ENCODE measurements around the gene BCL11A.

BCL11A gene

GRCh38 chr2:60487174-60487573, 66.3 kb downstream of the BCL11A start:
- Mint-ChIP-seq H3K4me3 (no peak overlapping the region), H3K36me3 (ENCODE audit: low read depth) (no peaks in the 10 kb centered on the region), H3K27me3 (no peaks in the 10 kb centered on the region), H3K9me3 (no peaks in the 10 kb centered on the region), H3K27ac (no peak overlapping the region), H3K4me1 (ENCODE audit: low read depth) (peaks cover 24% of the 10 kb centered on the region)

GRCh38 chr2:60486551-60486950, 66.9 kb downstream of the BCL11A start:
- H3K9me3 Mint-ChIP-seq = no peaks in the 10 kb centered on the region
- H3K4me1 Mint-ChIP-seq (ENCODE audit: low read depth) = peaks cover 30% of the 10 kb centered on the region
- H3K4me3 Mint-ChIP-seq = no peak overlapping the region
- H3K27me3 Mint-ChIP-seq = no peaks in the 10 kb centered on the region
- no peak overlapping the region for H3K27ac Mint-ChIP-seq
- H3K36me3 Mint-ChIP-seq (ENCODE audit: low read depth) = no peaks in the 10 kb centered on the region

GRCh38 chr2:60486067-60486466, 67.4 kb downstream of the BCL11A start:
- no peaks in the 10 kb centered on the region for H3K9me3 Mint-ChIP-seq
- peaks cover 35% of the 10 kb centered on the region for H3K4me1 Mint-ChIP-seq (ENCODE audit: low read depth)
- H3K4me3 Mint-ChIP-seq = no peak overlapping the region
- H3K27me3 Mint-ChIP-seq = no peaks in the 10 kb centered on the region
- no peaks in the 10 kb centered on the region for H3K36me3 Mint-ChIP-seq (ENCODE audit: low read depth)
- peak overlapping the region; percentile 74 for H3K27ac Mint-ChIP-seq

- no peaks in the 10 kb centered on the region for H3K9me3 Mint-ChIP-seq
- H3K4me3 Mint-ChIP-seq = no peak overlapping the region
- H3K27me3 Mint-ChIP-seq = no peaks in the 10 kb centered on the region
- H3K36me3 Mint-ChIP-seq (ENCODE audit: low read depth) = no peaks in the 10 kb centered on the region
- no peak overlapping the region for H3K27ac Mint-ChIP-seq
- peaks cover 35% of the 10 kb centered on the region for H3K4me1 Mint-ChIP-seq (ENCODE audit: low read depth)
These were observed 67.9 kb downstream of the BCL11A start for GRCh38 chr2:60485550-60485949.

GRCh38 chr2:60485055-60485454, 68.4 kb downstream of the BCL11A start:
- H3K9me3 Mint-ChIP-seq = no peaks in the 10 kb centered on the region
- peaks cover 35% of the 10 kb centered on the region for H3K4me1 Mint-ChIP-seq (ENCODE audit: low read depth)
- no peak overlapping the region for H3K4me3 Mint-ChIP-seq

GRCh38 chr2:60484133-60484645, 69.3 kb downstream of the BCL11A start:
- H3K4me3 Mint-ChIP-seq = no peak overlapping the region
- H3K36me3 Mint-ChIP-seq (ENCODE audit: low read depth) = no peaks in the 10 kb centered on the region
- H3K27ac Mint-ChIP-seq = peak overlapping the region; percentile 61
- peaks cover 35% of the 10 kb centered on the region for H3K4me1 Mint-ChIP-seq (ENCODE audit: low read depth)
- H3K27me3 Mint-ChIP-seq = no peaks in the 10 kb centered on the region
- no peaks in the 10 kb centered on the region for H3K9me3 Mint-ChIP-seq

More at GRCh38 chr2:60485055-60485454, 68.4 kb downstream of the BCL11A start:
- Mint-ChIP-seq H3K27me3 (no peaks in the 10 kb centered on the region), H3K36me3 (ENCODE audit: low read depth) (no peaks in the 10 kb centered on the region), H3K27ac (no peak overlapping the region)

GRCh38 chr2:60483401-60483800, 70.1 kb downstream of the BCL11A start:
- Mint-ChIP-seq H3K9me3 (no peaks in the 10 kb centered on the region), H3K36me3 (ENCODE audit: low read depth) (no peaks in the 10 kb centered on the region), H3K27me3 (no peaks in the 10 kb centered on the region), H3K27ac (peak overlapping the region; percentile 17), H3K4me3 (no peak overlapping the region), H3K4me1 (ENCODE audit: low read depth) (peaks cover 35% of the 10 kb centered on the region)

GRCh38 chr2:60482222-60482621, 71.2 kb downstream of the BCL11A start:
- Mint-ChIP-seq H3K27me3 (no peaks in the 10 kb centered on the region), H3K4me1 (ENCODE audit: low read depth) (peaks cover 29% of the 10 kb centered on the region), H3K9me3 (no peaks in the 10 kb centered on the region), H3K4me3 (no peak overlapping the region), H3K36me3 (ENCODE audit: low read depth) (no peaks in the 10 kb centered on the region), H3K27ac (peak overlapping the region; percentile 59)

- Mint-ChIP-seq H3K4me3 (no peak overlapping the region), H3K27me3 (no peaks in the 10 kb centered on the region), H3K36me3 (ENCODE audit: low read depth) (no peaks in the 10 kb centered on the region), H3K27ac (no peak overlapping the region), H3K4me1 (ENCODE audit: low read depth) (peaks cover 38% of the 10 kb centered on the region), H3K9me3 (no peaks in the 10 kb centered on the region)
These were observed 72.2 kb downstream of the BCL11A start for GRCh38 chr2:60481257-60481656.

- Mint-ChIP-seq H3K36me3 (ENCODE audit: low read depth) (no peaks in the 10 kb centered on the region), H3K4me1 (ENCODE audit: low read depth) (peaks cover 33% of the 10 kb centered on the region), H3K27me3 (no peaks in the 10 kb centered on the region), H3K27ac (peak overlapping the region; percentile 34), H3K4me3 (no peak overlapping the region), H3K9me3 (no peaks in the 10 kb centered on the region)
These were observed 73.2 kb downstream of the BCL11A start for GRCh38 chr2:60480089-60480773.

GRCh38 chr2:60479226-60480088, 74.0 kb downstream of the BCL11A start:
- Mint-ChIP-seq H3K27me3 (no peaks in the 10 kb centered on the region), H3K4me1 (ENCODE audit: low read depth) (peaks cover 33% of the 10 kb centered on the region), H3K4me3 (no peak overlapping the region), H3K9me3 (no peaks in the 10 kb centered on the region), H3K36me3 (ENCODE audit: low read depth) (no peaks in the 10 kb centered on the region), H3K27ac (no peak overlapping the region)

- peaks cover 33% of the 10 kb centered on the region for H3K4me1 Mint-ChIP-seq (ENCODE audit: low read depth)
- H3K36me3 Mint-ChIP-seq (ENCODE audit: low read depth) = no peaks in the 10 kb centered on the region
- no peak overlapping the region for H3K27ac Mint-ChIP-seq
- no peaks in the 10 kb centered on the region for H3K9me3 Mint-ChIP-seq
- no peaks in the 10 kb centered on the region for H3K27me3 Mint-ChIP-seq
- no peak overlapping the region for H3K4me3 Mint-ChIP-seq
These were observed 74.8 kb downstream of the BCL11A start for GRCh38 chr2:60478660-60479059.

- H3K27me3 Mint-ChIP-seq = no peaks in the 10 kb centered on the region
- H3K27ac Mint-ChIP-seq = no peak overlapping the region
- no peaks in the 10 kb centered on the region for H3K9me3 Mint-ChIP-seq
- peaks cover 20% of the 10 kb centered on the region for H3K4me1 Mint-ChIP-seq (ENCODE audit: low read depth)
- H3K4me3 Mint-ChIP-seq = no peak overlapping the region
- H3K36me3 Mint-ChIP-seq (ENCODE audit: low read depth) = no peaks in the 10 kb centered on the region
These were observed 77.1 kb downstream of the BCL11A start for GRCh38 chr2:60476206-60476954.

- Mint-ChIP-seq H3K27ac (no peak overlapping the region), H3K4me3 (no peak overlapping the region), H3K4me1 (ENCODE audit: low read depth) (peaks cover 11% of the 10 kb centered on the region), H3K9me3 (no peaks in the 10 kb centered on the region), H3K36me3 (ENCODE audit: low read depth) (no peaks in the 10 kb centered on the region), H3K27me3 (no peaks in the 10 kb centered on the region)
These were observed 78.2 kb downstream of the BCL11A start for GRCh38 chr2:60475123-60475830.

All from stimulated activated naive CD8-positive, alpha-beta T cell treated with anti-CD3 and anti-CD28 coated beads, Interleukin-15, Interleukin-2, amounts not matched to agents 100 ng/mL and 50 ng/mL, for 24 hours (primary cell).